Measurements from ENCODE around the gene NLRP4. TPM values are rescaled to one million over a fixed set of nuclear protein-coding genes. Genes with fewer than 3 reads are reported as not detected.

The NLRP4 gene
- total and polyA plus RNA-seq, 10 of the 15 experiments (the other 5 are each of a cell fraction or from before 2014, with no cell fraction given) = 0.07 to 9.6 (median 0.29) TPM; not detected in 6

DNA sequence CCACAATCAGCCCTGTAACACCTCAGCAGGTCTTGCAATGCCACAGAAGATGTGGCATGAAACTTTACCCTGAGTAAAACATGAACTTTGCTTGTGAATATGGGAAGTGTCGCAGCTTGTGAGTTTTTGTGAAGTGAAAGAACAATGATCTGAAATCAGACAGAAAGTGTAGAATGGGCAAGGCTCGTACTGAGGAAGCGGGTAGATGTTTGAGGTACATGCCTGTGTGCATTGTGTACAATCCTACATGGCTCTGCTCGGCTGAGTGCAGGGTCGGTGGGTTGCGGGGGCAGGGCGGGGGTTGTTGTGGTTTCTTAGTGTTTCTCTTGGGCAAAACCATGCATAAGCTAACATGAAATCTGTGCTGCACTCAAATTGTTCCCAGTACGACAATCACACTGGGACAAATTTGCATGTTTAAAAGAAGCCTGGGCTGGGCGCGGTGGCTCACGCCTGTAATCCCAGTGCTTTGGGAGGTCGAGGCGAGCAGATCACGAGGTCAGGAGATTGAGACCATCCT, 94.7 kb downstream of the NLRP4 start:
- Histone ChIP-seq H3K9me3 (replicated peaks; ENCODE audit: control insufficient read depth, insufficient read depth, low read length) (no peaks in the 10 kb centered on the region; the same call in 2 of the 3 replicates), H3K36me3 (ENCODE audit: control insufficient read depth in 2 of 2, insufficient read depth in 2 of 2, low read length in 1 of 2) (no peaks in the 10 kb centered on the region), H3K27ac (ENCODE audit: control insufficient read depth, insufficient read depth) (no peak overlapping the region), H3K9ac (ENCODE audit: control insufficient read depth, insufficient read depth, low read length) (no peak overlapping the region), H3K4me3 (no peak overlapping the region), H3K4me2 (ENCODE audit: control insufficient read depth, insufficient read depth) (no peak overlapping the region), H2AFZ (ENCODE audit: control insufficient read depth, low read depth, low read length) (no peak overlapping the region), H3K79me2 (ENCODE audit: control insufficient read depth, insufficient read depth, low read length) (no peaks in the 10 kb centered on the region), H4K20me1 (ENCODE audit: control insufficient read depth, insufficient read depth) (no peaks in the 10 kb centered on the region), H3K27me3 (replicated peaks in 1 of 2; ENCODE audit: control insufficient read depth in 2 of 2, insufficient read depth in 2 of 2, low read length in 1 of 2) (no peaks in the 10 kb centered on the region), H3K4me1 (ENCODE audit: control insufficient read depth, insufficient read depth, low read length) (no peaks in the 10 kb centered on the region)
- POLR2A ChIA-PET = no interaction called here
- FAIRE-seq = no peak
- TF ChIP-seq USF1 (IDR thresholded peaks at IDR 0.05; ENCODE audit: borderline replicate concordance, extremely low read length, insufficient read depth, low read depth, low read length) = no peak
- peak; percentile 30; the same call in 1 of the 2 replicates for TF ChIP-seq SPI1 (IDR thresholded peaks at IDR 0.05; ENCODE audit: borderline replicate concordance, insufficient read depth, low read depth, low read length)
- SMC1A ChIA-PET (ENCODE audit: uncharacterized antibody, unreplicated experiment) = no interaction called here
- RAD21 ChIA-PET (ENCODE audit: unreplicated experiment) = no interaction called here
- in situ Hi-C loops (cut with MboI) (no loop called here), intact Hi-C loops (cut with micrococcal nuclease; ENCODE audit: unreplicated experiment) (no loop called here)
- peak; percentile 35 for DNase-seq (ENCODE audit: low read depth, low spot score)
- WGBS (ENCODE audit: insufficient coverage, insufficient replicate concordance, low lambda C conversion rate, missing lambda C conversion rate) = 6% methylated on average over 14 of the region's 14 CpGs
- no peak for ATAC-seq
- CTCF ChIA-PET = no interaction called here
- no TSS peak for BruUV-seq (replicated peaks)

Other genes starting within 250 kb of the NLRP4 start
Only the 7 nearest of the 16 such genes appear.
- not detected in 2 replicates for gene NLRP9, start 98.1 kb upstream of the NLRP4 start, total RNA-seq (2014; rRNA removed)
- not detected in 2 replicates for gene NLRP9, start 98.1 kb upstream of the NLRP4 start, total RNA-seq (2014; rRNA removed; fragmentation: Illumina TruSeq; extraction: Trizol)
- gene NLRP9, start 98.1 kb upstream of the NLRP4 start, total RNA-seq (2021) = not detected in 2 replicates
- gene NLRP9, start 98.1 kb upstream of the NLRP4 start, polyA plus RNA-seq (2011; rRNA removed) = not detected in 2 replicates
- not detected in 2 replicates for gene NLRP9, start 98.1 kb upstream of the NLRP4 start, polyA plus RNA-seq (2014; fragmentation: Illumina TruSeq; extraction: Trizol)
- not detected for gene NLRP9, start 98.1 kb upstream of the NLRP4 start, polyA plus RNA-seq (2014; fragmentation: Nextera tagmentation; extraction: Ambion mirVana)
- gene NLRP9, start 98.1 kb upstream of the NLRP4 start, polyA plus RNA-seq (2014; rRNA removed) = 0.01 TPM in 1 of 2 replicates, not detected in the other
- gene NLRP9, start 98.1 kb upstream of the NLRP4 start, polyA plus RNA-seq (2016; fragmentation: Nextera tagmentation; extraction: Ambion mirVana) = not detected
- 0.22 TPM in 1 of 2 replicates, not detected in the other for gene RFPL4A, start 77.4 kb upstream of the NLRP4 start, total RNA-seq (2014; rRNA removed)
- not detected in 2 replicates for gene RFPL4A, start 77.4 kb upstream of the NLRP4 start, total RNA-seq (2014; rRNA removed; fragmentation: Illumina TruSeq; extraction: Trizol)
- gene RFPL4A, start 77.4 kb upstream of the NLRP4 start, total RNA-seq (2021) = not detected in 2 replicates
- 0.19 TPM in 1 of 2 replicates, not detected in the other for gene RFPL4A, start 77.4 kb upstream of the NLRP4 start, polyA plus RNA-seq (2011; rRNA removed)
- not detected in 2 replicates for gene RFPL4A, start 77.4 kb upstream of the NLRP4 start, polyA plus RNA-seq (2014; fragmentation: Illumina TruSeq; extraction: Trizol)
- under 1 TPM in 1 of 2 experiments, not detected in 1; 0.18 TPM for gene RFPL4A, start 77.4 kb upstream of the NLRP4 start, polyA plus RNA-seq (2014; fragmentation: Nextera tagmentation; extraction: Ambion mirVana)
- gene RFPL4A, start 77.4 kb upstream of the NLRP4 start, polyA plus RNA-seq (2014; rRNA removed) = not detected in 2 replicates
- gene RFPL4A, start 77.4 kb upstream of the NLRP4 start, polyA plus RNA-seq (2016; fragmentation: Nextera tagmentation; extraction: Ambion mirVana) = not detected
- gene RFPL4AL1, start 67.4 kb upstream of the NLRP4 start, total RNA-seq (2014; rRNA removed) = not detected in 2 replicates
- not detected in 2 replicates for gene RFPL4AL1, start 67.4 kb upstream of the NLRP4 start, total RNA-seq (2014; rRNA removed; fragmentation: Illumina TruSeq; extraction: Trizol)
- gene RFPL4AL1, start 67.4 kb upstream of the NLRP4 start, total RNA-seq (2021) = not detected in 2 replicates
- not detected in 2 replicates for gene RFPL4AL1, start 67.4 kb upstream of the NLRP4 start, polyA plus RNA-seq (2011; rRNA removed)
- not detected in 2 replicates for gene RFPL4AL1, start 67.4 kb upstream of the NLRP4 start, polyA plus RNA-seq (2014; fragmentation: Illumina TruSeq; extraction: Trizol)
- not detected for gene RFPL4AL1, start 67.4 kb upstream of the NLRP4 start, polyA plus RNA-seq (2014; fragmentation: Nextera tagmentation; extraction: Ambion mirVana)
- gene RFPL4AL1, start 67.4 kb upstream of the NLRP4 start, polyA plus RNA-seq (2014; rRNA removed) = not detected in 2 replicates
- gene RFPL4AL1, start 67.4 kb upstream of the NLRP4 start, polyA plus RNA-seq (2016; fragmentation: Nextera tagmentation; extraction: Ambion mirVana) = not detected
- gene NLRP11, start 4.5 kb upstream of the NLRP4 start, total RNA-seq (2014; rRNA removed) = 0.05 TPM in 1 of 2 replicates, not detected in the other
- gene NLRP11, start 4.5 kb upstream of the NLRP4 start, total RNA-seq (2014; rRNA removed; fragmentation: Illumina TruSeq; extraction: Trizol) = 0.05 TPM in 1 of 2 replicates, not detected in the other
- gene NLRP11, start 4.5 kb upstream of the NLRP4 start, total RNA-seq (2021) = 0.05 TPM in 1 of 2 replicates, not detected in the other
- 16.2 and 18.1 TPM in 2 replicates for gene NLRP11, start 4.5 kb upstream of the NLRP4 start, polyA plus RNA-seq (2011; rRNA removed)
- gene NLRP11, start 4.5 kb upstream of the NLRP4 start, polyA plus RNA-seq (2014; fragmentation: Illumina TruSeq; extraction: Trizol) = 0.06 TPM in 2 replicates
- gene NLRP11, start 4.5 kb upstream of the NLRP4 start, polyA plus RNA-seq (2014; fragmentation: Nextera tagmentation; extraction: Ambion mirVana) = under 1 TPM; 0.02 to 0.13 TPM
- gene NLRP11, start 4.5 kb upstream of the NLRP4 start, polyA plus RNA-seq (2014; rRNA removed) = not detected in 2 replicates
- under 1 TPM in 1 of 2 experiments, not detected in 1; 0.09 TPM for gene NLRP11, start 4.5 kb upstream of the NLRP4 start, polyA plus RNA-seq (2016; fragmentation: Nextera tagmentation; extraction: Ambion mirVana)
- not detected in 2 replicates for gene NLRP13, start 95.8 kb downstream of the NLRP4 start, total RNA-seq (2014; rRNA removed)
- not detected in 2 replicates for gene NLRP13, start 95.8 kb downstream of the NLRP4 start, total RNA-seq (2014; rRNA removed; fragmentation: Illumina TruSeq; extraction: Trizol)
- not detected in 2 replicates for gene NLRP13, start 95.8 kb downstream of the NLRP4 start, total RNA-seq (2021)
- gene NLRP13, start 95.8 kb downstream of the NLRP4 start, polyA plus RNA-seq (2011; rRNA removed) = 0.37 and 0.43 TPM in 2 replicates
- gene NLRP13, start 95.8 kb downstream of the NLRP4 start, polyA plus RNA-seq (2014; fragmentation: Illumina TruSeq; extraction: Trizol) = not detected in 2 replicates
- not detected for gene NLRP13, start 95.8 kb downstream of the NLRP4 start, polyA plus RNA-seq (2014; fragmentation: Nextera tagmentation; extraction: Ambion mirVana)
- gene NLRP13, start 95.8 kb downstream of the NLRP4 start, polyA plus RNA-seq (2014; rRNA removed) = not detected in 2 replicates
- gene NLRP13, start 95.8 kb downstream of the NLRP4 start, polyA plus RNA-seq (2016; fragmentation: Nextera tagmentation; extraction: Ambion mirVana) = not detected
- not detected in 2 replicates for gene NLRP8, start 111.3 kb downstream of the NLRP4 start, total RNA-seq (2014; rRNA removed)
- gene NLRP8, start 111.3 kb downstream of the NLRP4 start, total RNA-seq (2014; rRNA removed; fragmentation: Illumina TruSeq; extraction: Trizol) = not detected in 2 replicates
- not detected in 2 replicates for gene NLRP8, start 111.3 kb downstream of the NLRP4 start, total RNA-seq (2021)
- 0.04 TPM in 2 replicates for gene NLRP8, start 111.3 kb downstream of the NLRP4 start, polyA plus RNA-seq (2011; rRNA removed)
- gene NLRP8, start 111.3 kb downstream of the NLRP4 start, polyA plus RNA-seq (2014; fragmentation: Illumina TruSeq; extraction: Trizol) = 0.06 TPM in 1 of 2 replicates, not detected in the other
- not detected for gene NLRP8, start 111.3 kb downstream of the NLRP4 start, polyA plus RNA-seq (2014; fragmentation: Nextera tagmentation; extraction: Ambion mirVana)
- gene NLRP8, start 111.3 kb downstream of the NLRP4 start, polyA plus RNA-seq (2014; rRNA removed) = not detected in 2 replicates
- not detected for gene NLRP8, start 111.3 kb downstream of the NLRP4 start, polyA plus RNA-seq (2016; fragmentation: Nextera tagmentation; extraction: Ambion mirVana)
- gene NLRP5, start 150.2 kb downstream of the NLRP4 start, total RNA-seq (2014; rRNA removed) = not detected in 2 replicates
- gene NLRP5, start 150.2 kb downstream of the NLRP4 start, total RNA-seq (2014; rRNA removed; fragmentation: Illumina TruSeq; extraction: Trizol) = not detected in 2 replicates
- gene NLRP5, start 150.2 kb downstream of the NLRP4 start, total RNA-seq (2021) = not detected in 2 replicates
- 0.01 TPM in 1 of 2 replicates, not detected in the other for gene NLRP5, start 150.2 kb downstream of the NLRP4 start, polyA plus RNA-seq (2011; rRNA removed)
- gene NLRP5, start 150.2 kb downstream of the NLRP4 start, polyA plus RNA-seq (2014; fragmentation: Illumina TruSeq; extraction: Trizol) = not detected in 2 replicates
- not detected for gene NLRP5, start 150.2 kb downstream of the NLRP4 start, polyA plus RNA-seq (2014; fragmentation: Nextera tagmentation; extraction: Ambion mirVana)
- not detected in 2 replicates for gene NLRP5, start 150.2 kb downstream of the NLRP4 start, polyA plus RNA-seq (2014; rRNA removed)
- gene NLRP5, start 150.2 kb downstream of the NLRP4 start, polyA plus RNA-seq (2016; fragmentation: Nextera tagmentation; extraction: Ambion mirVana) = not detected

Data from GM12878 (cell line).